B cell (primary cell): ENCODE data around the gene KLHL41. TPM values are rescaled to one million over a fixed set of nuclear protein-coding genes. Genes with fewer than 3 reads are reported as not detected.
"Not testable (repeated sequence)": the region's sequence is repeated elsewhere in the genome, so short reads cannot be mapped to it uniquely, and the experiment has no call there.

Source experiments
- ATAC-seq: fragments of 200-7000 bp; cut with Tn5 transposase; one replicate; pipeline ENCODE4 v1.10.0; 2021; ENCODE audit warnings: low read depth, mild to moderate bottlenecking, moderate number of reproducible peaks, moderate library complexity
- CTCF ChIA-PET: fragments of 350-600 bp; sonication (Branson Sonifier 250); formaldehyde crosslinking; loops from one replicate; lab custom pipeline; 2021; ENCODE audit warnings: antibody characterized with exemption, inconsistent platforms; lab: Charles Lee
- POLR2A ChIA-PET: fragments of 350-600 bp; sonication (Branson Sonifier 250); formaldehyde crosslinking; loops from one replicate; lab custom pipeline; 2021; ENCODE audit warnings: antibody characterized with exemption; lab: Charles Lee
- DNase-seq: peaks from one replicate; pipeline ENCODE4 v3.0.0; 2013
- H2AFZ ChIP-seq: 2 replicates; pipeline ENCODE4 v1.6.1; 2012; ENCODE audit warnings: mild to moderate bottlenecking, low read depth, low read length; ENCODE audit not compliant: insufficient read depth, poor library complexity, severe bottlenecking
- H3K27ac ChIP-seq, 2 donors: 1 replicate in 1 of 2; 2 replicates in 1 of 2; pipeline ENCODE4 v1.5.1; 2012 to 2013; ENCODE audit warnings: low read length in 2 of 2, mild to moderate bottlenecking in 2 of 2, moderate library complexity in 1 of 2
- H3K27me3 ChIP-seq, 4 experiments: fragments of 200-600 bp in 1 of 4; sonication (generic) in 1 of 4; replicated peaks in 1 of 4; 1 replicate in 2 of 4; 2 replicates in 2 of 4; pipeline versions ENCODE4 v1.6.1 to v1.7.0; 2013 to 2016; ENCODE audit warnings: low read length in 3 of 4, mild to moderate bottlenecking in 2 of 4, mixed read lengths in 1 of 4, moderate library complexity in 1 of 4; ENCODE audit not compliant: insufficient read depth in 4 of 4, control insufficient read depth in 3 of 4; ENCODE audit errors: control extremely low read depth in 1 of 4
- H3K36me3 ChIP-seq, 2 experiments: replicated peaks in 1 of 2; 1 replicate in 1 of 2; 2 replicates in 1 of 2; pipeline versions ENCODE4 v1.6.1 to v1.7.1; 2013; ENCODE audit warnings: low read length in 1 of 2; ENCODE audit not compliant: insufficient read depth in 2 of 2, control insufficient read depth in 1 of 2; ENCODE audit errors: control extremely low read depth in 1 of 2, extremely low read depth in 1 of 2
- H3K4me1 ChIP-seq, 2 donors: fragments of 200-600 bp in 1 of 2; sonication (generic) in 1 of 2; 1 replicate in 1 of 2; 2 replicates in 1 of 2; pipeline versions ENCODE4 v1.5.1 to v1.6.1; 2013 to 2017; ENCODE audit warnings: low read length in 2 of 2; ENCODE audit not compliant: control insufficient read depth in 2 of 2, insufficient read depth in 2 of 2
- H3K4me2 ChIP-seq: replicated peaks from 2 replicates; pipeline ENCODE3; 2012; ENCODE audit warnings: mild to moderate bottlenecking, low read depth, low read length; ENCODE audit not compliant: poor library complexity, severe bottlenecking
- H3K4me3 ChIP-seq, 5 experiments: fragments of 200-600 bp in 1 of 5; sonication (generic) in 1 of 5; 1 replicate in 3 of 5; 2 replicates in 2 of 5; pipeline versions ENCODE4 v1.5.1 to v1.7.0; 2011 to 2016; ENCODE audit warnings: low read length in 4 of 5, mild to moderate bottlenecking in 4 of 5, low read depth in 2 of 5, control low read depth in 1 of 5, moderate library complexity in 1 of 5; ENCODE audit not compliant: insufficient read depth in 1 of 5; ENCODE audit errors: control extremely low read depth in 1 of 5, extremely low read depth in 1 of 5
- H3K79me2 ChIP-seq: fragments of 200-600 bp; sonication (generic); one replicate; pipeline ENCODE4 v1.6.0; 2016; ENCODE audit warnings: low read length; ENCODE audit not compliant: control insufficient read depth, insufficient read depth
- H3K9ac ChIP-seq: fragments of 200-600 bp; sonication (generic); 2 replicates; pipeline ENCODE4 v1.6.1; 2017; ENCODE audit warnings: mild to moderate bottlenecking, low read length, moderate library complexity
- H3K9me3 ChIP-seq, 3 donors: one replicate each; pipeline versions ENCODE4 v1.6.1 to v1.7.1; 2013; ENCODE audit warnings: low read length in 2 of 3; ENCODE audit not compliant: control insufficient read depth in 2 of 3, insufficient read depth in 1 of 3; ENCODE audit errors: control extremely low read depth in 1 of 3
- H4K20me1 ChIP-seq: 2 replicates; pipeline ENCODE4 v1.6.0; 2012; ENCODE audit warnings: mild to moderate bottlenecking, low read length; ENCODE audit not compliant: insufficient read depth, control insufficient read depth, poor library complexity, severe bottlenecking
- H3K27ac Mint-ChIP-seq: one replicate; pipeline ENCODE4 v1.8.0; 2021; ENCODE audit warnings: mixed read lengths
- H3K27me3 Mint-ChIP-seq: one replicate; pipeline ENCODE4 v1.8.0; 2021; ENCODE audit warnings: mixed read lengths
- H3K4me1 Mint-ChIP-seq: one replicate; pipeline ENCODE4 v1.8.0; 2021; ENCODE audit warnings: mixed read lengths
- H3K4me3 Mint-ChIP-seq: one replicate; pipeline ENCODE4 v1.8.0; 2021; ENCODE audit warnings: mixed read lengths
- H3K9me3 Mint-ChIP-seq: one replicate; pipeline ENCODE4 v1.8.0; 2022; ENCODE audit warnings: mixed read lengths; ENCODE audit not compliant: insufficient read depth
- EZH2 ChIP-seq: IDR thresholded peaks from 2 replicates; pipeline ENCODE4 v1.6.1; 2012; ENCODE audit warnings: borderline replicate concordance, low read depth, mild to moderate bottlenecking, moderate library complexity, low read length; ENCODE audit not compliant: insufficient read depth, poor library complexity, severe bottlenecking
- WGBS: methylation state at CpG from one replicate; pipeline ENCODE4 v1.1.5; 2013; ENCODE audit warnings: missing lambda C conversion rate; ENCODE audit not compliant: insufficient coverage; 5-methylcytosine and 5-hydroxymethylcytosine counted together
- intact Hi-C: fragments of 100-400 bp; cut with micrococcal nuclease; formaldehyde crosslinking; loops from one replicate; pipeline ENCODE4 v1.10.0; 2022
- polyA plus RNA-seq: library from polyadenylated mRNA; depleted of rRNA; stranded (reverse); fragments of >200 nt; gene quantifications from 2 replicates; pipeline ENCODE4 v1.2.3, GENCODE V29; 2012
- total RNA-seq, 2 donors: library from RNA; stranded (reverse); fragments of 120-200 nt in 1 of 2; gene quantifications; 1 replicate in 1 of 2; 2 replicates in 1 of 2; pipeline versions ENCODE4 v1.2.3 to v1.2.4, GENCODE V29; 2013 to 2022
- TF ChIP-seq, protein P1 (sequence below): fragments of 200-600 bp; IDR thresholded peaks from one replicate; pipeline ENCODE4 v1.8.0; 2022; ENCODE audit warnings: antibody characterized with exemption, mild to moderate bottlenecking

The KLHL41 gene
- total and polyA plus RNA-seq, 2 donors (not counting 1 experiment from before 2014, with no cell fraction given) = 0.03 to 0.27 TPM

GRCh38 chr2:169516488-169516995 is 7.0 kb downstream of the KLHL41 start:
- POLR2A ChIA-PET, H2AFZ ChIP-seq, H3K4me1 ChIP-seq, H3K36me3 ChIP-seq, H3K9me3 ChIP-seq, H3K4me3 Mint-ChIP-seq, H4K20me1 ChIP-seq, H3K27ac ChIP-seq, CTCF ChIA-PET, H3K9me3 Mint-ChIP-seq, ATAC-seq, intact Hi-C loops, DNase-seq, H3K27me3 ChIP-seq, H3K27me3 Mint-ChIP-seq, H3K9ac ChIP-seq, H3K4me1 Mint-ChIP-seq, H3K4me3 ChIP-seq, H3K4me2 ChIP-seq, H3K79me2 ChIP-seq, H3K27ac Mint-ChIP-seq: not testable (repeated sequence)
- WGBS = no CpG with 5 or more reads among the region's 10 CpGs

DNA sequence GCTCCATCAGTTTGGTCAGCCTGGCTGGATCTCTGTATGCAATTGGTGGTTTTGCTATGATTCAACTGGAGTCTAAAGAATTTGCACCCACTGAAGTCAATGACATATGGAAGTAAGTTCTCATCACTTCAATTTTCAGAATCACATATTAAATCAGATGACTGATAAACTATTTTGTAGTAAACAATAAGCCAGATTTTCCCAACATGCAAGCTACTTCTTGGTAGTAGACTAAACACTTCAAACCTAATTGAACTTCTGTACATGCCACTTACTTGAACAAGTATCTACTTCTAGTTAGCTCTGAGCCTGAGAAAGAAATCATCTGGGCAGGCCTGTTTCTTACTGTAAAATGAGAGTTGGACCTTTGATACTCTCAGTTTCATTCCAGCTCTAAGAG is 11.4 kb downstream of the KLHL41 start:
- Histone ChIP-seq H3K4me2 (no peak overlapping the region), H3K9ac (no peak overlapping the region), H3K79me2 (no peaks in the 10 kb centered on the region), H3K4me3 (no peak overlapping the region), H3K36me3 (no peaks in the 10 kb centered on the region), H2AFZ (no peak overlapping the region), H4K20me1 (no peaks in the 10 kb centered on the region), H3K9me3 (no peaks in the 10 kb centered on the region), H3K27me3 (no peaks in the 10 kb centered on the region), H3K4me1 (no peaks in the 10 kb centered on the region), H3K27ac (no peak overlapping the region)
- TF ChIP-seq, protein P1, sequence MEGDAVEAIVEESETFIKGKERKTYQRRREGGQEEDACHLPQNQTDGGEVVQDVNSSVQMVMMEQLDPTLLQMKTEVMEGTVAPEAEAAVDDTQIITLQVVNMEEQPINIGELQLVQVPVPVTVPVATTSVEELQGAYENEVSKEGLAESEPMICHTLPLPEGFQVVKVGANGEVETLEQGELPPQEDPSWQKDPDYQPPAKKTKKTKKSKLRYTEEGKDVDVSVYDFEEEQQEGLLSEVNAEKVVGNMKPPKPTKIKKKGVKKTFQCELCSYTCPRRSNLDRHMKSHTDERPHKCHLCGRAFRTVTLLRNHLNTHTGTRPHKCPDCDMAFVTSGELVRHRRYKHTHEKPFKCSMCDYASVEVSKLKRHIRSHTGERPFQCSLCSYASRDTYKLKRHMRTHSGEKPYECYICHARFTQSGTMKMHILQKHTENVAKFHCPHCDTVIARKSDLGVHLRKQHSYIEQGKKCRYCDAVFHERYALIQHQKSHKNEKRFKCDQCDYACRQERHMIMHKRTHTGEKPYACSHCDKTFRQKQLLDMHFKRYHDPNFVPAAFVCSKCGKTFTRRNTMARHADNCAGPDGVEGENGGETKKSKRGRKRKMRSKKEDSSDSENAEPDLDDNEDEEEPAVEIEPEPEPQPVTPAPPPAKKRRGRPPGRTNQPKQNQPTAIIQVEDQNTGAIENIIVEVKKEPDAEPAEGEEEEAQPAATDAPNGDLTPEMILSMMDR = no peak
- TF ChIP-seq EZH2 = no peak
- CTCF ChIA-PET = interaction anchor here (0.7 kb wide), 1 partner anchor 7 kb away, joined by 3 read pairs; no protein-coding TSS in a partner anchor
- Mint-ChIP-seq H3K4me3 (no peak overlapping the region), H3K4me1 (no peaks in the 10 kb centered on the region), H3K27me3 (no peaks in the 10 kb centered on the region), H3K27ac (no peak overlapping the region), H3K9me3 (no peaks in the 10 kb centered on the region)
- no peak for ATAC-seq
- no peak for DNase-seq
- intact Hi-C loops = no loop called here
- POLR2A ChIA-PET = no interaction called here
